Lower leg skin (tissue), 3 donors: Measurements from ENCODE around the gene KCNA1.

ENCODE experiments used
- CTCF ChIP-seq, 3 donors: fragments of 450-650 bp; IDR thresholded peaks; one replicate each; pipeline ENCODE4 v1.5.1; 2016; ENCODE audit warnings: antibody characterized with exemption in 3 of 3, mild to moderate bottlenecking in 3 of 3, moderate library complexity in 2 of 3
- POLR2A ChIP-seq, 2 donors: fragments of 450-650 bp; IDR thresholded peaks; one replicate each; pipeline ENCODE4 v1.6.1; 2016 to 2017; ENCODE audit warnings: antibody characterized with exemption in 2 of 2, mild to moderate bottlenecking in 1 of 2, moderate library complexity in 1 of 2

- no peak for TF ChIP-seq CTCF (IDR thresholded peaks at IDR 0.05)
- no peak for TF ChIP-seq POLR2A (IDR thresholded peaks at IDR 0.05)
Measured at GRCh38 chr12:4866299-4866698, 43.4 kb upstream of the KCNA1 start.
